H1 (cell line): ENCODE data around the gene BCL2L13.

Experiments
- CTCF ChIP-seq, 3 experiments: IDR thresholded peaks; 1 replicate in 2 of 3; 2 replicates in 1 of 3; pipeline versions ENCODE4 v1.5.1 to v1.6.1; 2011; ENCODE audit warnings: low read length in 3 of 3, mild to moderate bottlenecking in 3 of 3, inconsistent platforms in 2 of 3, low read depth in 1 of 3, moderate library complexity in 1 of 3; ENCODE audit not compliant: insufficient read depth in 1 of 3; ENCODE audit errors: control extremely low read depth in 1 of 3
- TAF7 ChIP-seq: optimal IDR thresholded peaks from 2 replicates; pipeline ENCODE3; 2011; ENCODE audit warnings: low read depth, mild to moderate bottlenecking, inconsistent platforms, low read length, moderate library complexity, borderline replicate concordance
- USF2 ChIP-seq: IDR thresholded peaks from 2 replicates; pipeline ENCODE4 v1.6.1; 2011; ENCODE audit warnings: low read length, improper control_type of control experiment

- TF ChIP-seq TAF7 (no peak), CTCF (IDR thresholded peaks at IDR 0.05; ENCODE audit: control extremely low read depth in 1 of 3, insufficient read depth in 1 of 3, low read depth in 1 of 3, low read length in 3 of 3) (no peak), USF2 (no peak)
Measured at GRCh38 chr22:17629641-17630040, 8.9 kb upstream of the BCL2L13 start.
